NCI-H128 (cell line): ENCODE results near the gene RPL23.
"Not testable (repeated sequence)": the region's sequence is repeated elsewhere in the genome, so short reads cannot be mapped to it uniquely, and the experiment has no call there.

Experiments
- DNase-seq: peaks from one replicate; lab custom pipeline; 2025; ENCODE audit not compliant: unreplicated experiment; lab: John Stamatoyannopoulos, UW

Gene RPL23

GRCh38 chr17:38868817-38869525 is 15.4 kb upstream of the RPL23 start:
- peak; percentile 21 for DNase-seq

GRCh38 chr17:38867968-38868816 is 14.7 kb upstream of the RPL23 start:
- no peak for DNase-seq

- no peak for DNase-seq
Measured at GRCh38 chr17:38867179-38867967, 13.9 kb upstream of the RPL23 start.

GRCh38 chr17:38864636-38865398 is 11.3 kb upstream of the RPL23 start:
- DNase-seq = no peak

- no peak for DNase-seq
Measured at GRCh38 chr17:38861399-38861843, 7.9 kb upstream of the RPL23 start.

GRCh38 chr17:38857271-38857670 is 3.8 kb upstream of the RPL23 start:
- no peak for DNase-seq

- DNase-seq = not testable (repeated sequence)
Measured at GRCh38 chr17:38855101-38855714, 1.7 kb upstream of the RPL23 start.

GRCh38 chr17:38852771-38853291 is 690 bp downstream of the RPL23 start:
- DNase-seq = no peak

- no peak for DNase-seq
Measured at GRCh38 chr17:38851434-38851833, 2.1 kb downstream of the RPL23 start.

- DNase-seq = no peak
Measured at GRCh38 chr17:38850374-38850773, 3.1 kb downstream of the RPL23 start.

- DNase-seq = no peak
Measured at GRCh38 chr17:38848939-38849605, 4.4 kb downstream of the RPL23 start.

GRCh38 chr17:38848557-38848891 is 5.0 kb downstream of the RPL23 start:
- no peak for DNase-seq

GRCh38 chr17:38844261-38844757 is 9.2 kb downstream of the RPL23 start:
- no peak for DNase-seq

GRCh38 chr17:38825762-38826247 is 27.7 kb downstream of the RPL23 start:
- DNase-seq = no peak

- peak; percentile 80 for DNase-seq
Measured at GRCh38 chr17:38824899-38825761, 28.4 kb downstream of the RPL23 start, which contains the start of gene CWC25. TSS of gene CWC25 (minus strand) at chr17:38825321. CDS start at chr17:38825183, 138 bp downstream.

- no peak for DNase-seq
Measured at GRCh38 chr17:38815576-38816193, 37.8 kb downstream of the RPL23 start.

- no peak for DNase-seq
Measured at GRCh38 chr17:38809828-38810227, 43.7 kb downstream of the RPL23 start.
